ENCODE results near the gene TMEM200A. TPM values are rescaled to one million over a fixed set of nuclear protein-coding genes. Genes with fewer than 3 reads are reported as not detected.

Gene TMEM200A
- polyA plus RNA-seq, 4 donors: 0.45 to 49.0 (median 5.0) TPM

DNA sequence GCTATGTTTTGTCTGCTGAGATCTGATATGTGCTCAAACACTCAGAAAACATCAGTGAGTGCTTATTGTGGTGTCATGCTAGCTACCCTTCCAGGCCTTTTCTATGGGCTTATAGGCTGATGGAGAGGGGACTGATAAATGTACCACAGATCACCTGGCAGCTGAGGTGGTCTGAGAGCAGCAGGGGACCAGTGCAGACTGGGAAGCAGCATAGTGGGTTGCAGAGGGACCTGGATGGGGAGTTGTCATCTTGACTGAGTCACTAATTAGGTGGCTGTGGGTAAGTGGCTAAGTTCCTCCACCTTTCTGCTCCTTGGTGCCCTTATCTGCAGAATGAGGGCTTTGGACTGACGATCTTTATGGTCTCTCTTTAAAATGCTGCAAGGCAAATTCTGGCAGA is 2.8 kb downstream of the TMEM200A start:
- Histone ChIP-seq H3K4me1 (ENCODE audit: control insufficient read depth in 3 of 3, insufficient read depth in 2 of 3, low read depth in 1 of 3, low read length in 2 of 3) (peaks cover 4 to 27% (median 7%) of the 10 kb centered on the region in 3 donors), H3K4me3 (ENCODE audit: low read depth in 1 of 3, low read length in 3 of 3) (no peak overlapping the region), H3K9me3 (ENCODE audit: control insufficient read depth in 2 of 2, insufficient read depth in 1 of 2, low read depth in 1 of 2, low read length in 1 of 2) (no peaks in the 10 kb centered on the region), H3K36me3 (ENCODE audit: control insufficient read depth in 3 of 3, insufficient read depth in 2 of 3, low read depth in 1 of 3, low read length in 3 of 3) (peaks cover 0 to 2% (median 0%) of the 10 kb centered on the region in 3 donors), H3K27ac (ENCODE audit: low read depth in 1 of 3, low read length in 2 of 3) (peak overlapping the region in 1 of 3 donors; percentile 89), H3K27me3 (ENCODE audit: control insufficient read depth in 3 of 3, insufficient read depth in 3 of 3, low read length in 3 of 3) (no peaks in the 10 kb centered on the region)
- FAIRE-seq (no peak), DNase-seq (peak in 1 of 2 donors; percentile 59)
- WGBS, 3 donors: 17 to 54% (median 18%) methylated on average over 1 of the region's 1 CpG

DNA sequence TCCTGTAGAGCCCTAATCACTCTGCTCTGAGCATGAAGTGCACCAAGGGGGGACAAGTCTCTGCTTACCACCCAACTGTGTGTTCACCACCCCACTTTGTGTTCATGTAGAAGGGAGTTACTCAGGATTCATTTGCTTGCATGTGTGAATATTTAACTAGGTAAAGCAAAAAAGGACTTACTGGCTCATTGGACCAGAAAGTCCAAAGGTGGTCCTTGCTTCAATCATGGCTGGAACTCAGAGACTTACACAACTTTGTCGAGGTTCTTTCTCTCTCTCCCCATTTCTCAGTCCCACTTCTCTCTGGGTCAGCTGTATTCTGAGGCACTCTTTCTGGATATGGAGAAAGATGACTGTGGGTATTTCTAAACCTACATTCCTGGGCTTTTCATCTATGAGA is 4.0 kb downstream of the TMEM200A start:
- FAIRE-seq: no peak
- H3K27ac ChIP-seq (ENCODE audit: low read depth in 1 of 3, low read length in 2 of 3): peak overlapping the region in 1 of 3 donors; percentile 89

DNA sequence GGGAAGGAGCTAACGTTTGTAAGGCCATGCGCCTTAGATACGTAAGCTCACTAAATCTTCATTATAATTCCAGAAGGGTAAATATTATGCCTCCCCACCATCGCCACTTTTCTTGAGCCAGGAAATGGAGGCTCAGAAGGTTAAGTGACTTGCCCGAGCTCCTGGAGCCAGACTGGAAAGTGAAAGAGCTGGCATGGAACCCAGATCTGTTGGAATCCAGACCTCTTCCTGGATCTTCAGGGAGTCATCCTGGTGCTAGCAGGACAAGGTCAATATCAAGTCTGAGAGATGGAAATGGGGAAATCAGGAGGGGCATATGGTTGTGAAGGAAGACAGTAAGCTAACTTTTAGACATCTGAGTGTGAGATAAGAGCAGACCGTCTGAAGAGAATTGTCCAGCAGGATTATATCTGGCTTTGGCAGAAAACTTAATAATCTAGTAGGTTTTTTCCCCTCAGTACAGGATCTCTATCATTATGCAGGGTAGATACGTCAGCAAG is 6.2 kb downstream of the TMEM200A start:
- Histone ChIP-seq H3K4me3 (ENCODE audit: low read depth in 1 of 3, low read length in 3 of 3) (no peak overlapping the region), H3K27ac (ENCODE audit: low read depth in 1 of 3, low read length in 2 of 3) (peak overlapping the region in 2 of 3 donors; percentile 1 to 30), H3K9me3 (ENCODE audit: control insufficient read depth in 2 of 2, insufficient read depth in 1 of 2, low read depth in 1 of 2, low read length in 1 of 2) (no peaks in the 10 kb centered on the region), H3K4me1 (ENCODE audit: control insufficient read depth in 3 of 3, insufficient read depth in 2 of 3, low read depth in 1 of 3, low read length in 2 of 3) (peaks cover 3 to 47% (median 4%) of the 10 kb centered on the region in 3 donors), H3K36me3 (ENCODE audit: control insufficient read depth in 3 of 3, insufficient read depth in 2 of 3, low read depth in 1 of 3, low read length in 3 of 3) (peaks cover 0 to 5% (median 0%) of the 10 kb centered on the region in 3 donors), H3K27me3 (ENCODE audit: control insufficient read depth in 3 of 3, insufficient read depth in 3 of 3, low read length in 3 of 3) (no peaks in the 10 kb centered on the region)
- FAIRE-seq (no peak), DNase-seq (no peak)
- whole genome bisulfite sequencing, 3 donors: 63 to 76% (median 65%) methylated on average over 7 of the region's 7 CpGs

More for the DNA sequence above, 4.0 kb downstream of the TMEM200A start:
- Histone ChIP-seq H3K27me3 (ENCODE audit: control insufficient read depth in 3 of 3, insufficient read depth in 3 of 3, low read length in 3 of 3) (no peaks in the 10 kb centered on the region), H3K36me3 (ENCODE audit: control insufficient read depth in 3 of 3, insufficient read depth in 2 of 3, low read depth in 1 of 3, low read length in 3 of 3) (peaks cover 0 to 5% (median 0%) of the 10 kb centered on the region in 3 donors), H3K9me3 (ENCODE audit: control insufficient read depth in 2 of 2, insufficient read depth in 1 of 2, low read depth in 1 of 2, low read length in 1 of 2) (no peaks in the 10 kb centered on the region), H3K4me1 (ENCODE audit: control insufficient read depth in 3 of 3, insufficient read depth in 2 of 3, low read depth in 1 of 3, low read length in 2 of 3) (peaks cover 4 to 34% (median 4%) of the 10 kb centered on the region in 3 donors), H3K4me3 (ENCODE audit: low read depth in 1 of 3, low read length in 3 of 3) (no peak overlapping the region)
- WGBS, 3 donors: 28 to 72% (median 41%) methylated on average over 1 of the region's 1 CpG
- DNase-seq: peak in 1 of 2 donors; percentile 78

- DNase-seq: no peak
- H3K4me1 ChIP-seq (ENCODE audit: control insufficient read depth in 3 of 3, insufficient read depth in 2 of 3, low read depth in 1 of 3, low read length in 2 of 3): peaks cover 4 to 54% (median 6%) of the 10 kb centered on the region in 3 donors
- H3K9me3 ChIP-seq (ENCODE audit: control insufficient read depth in 2 of 2, insufficient read depth in 1 of 2, low read depth in 1 of 2, low read length in 1 of 2): no peaks in the 10 kb centered on the region
- no peaks in the 10 kb centered on the region for H3K27me3 ChIP-seq (ENCODE audit: control insufficient read depth in 3 of 3, insufficient read depth in 3 of 3, low read length in 3 of 3)
- H3K36me3 ChIP-seq (ENCODE audit: control insufficient read depth in 3 of 3, insufficient read depth in 2 of 3, low read depth in 1 of 3, low read length in 3 of 3): peaks cover 0 to 5% (median 0%) of the 10 kb centered on the region in 3 donors
- no peak overlapping the region for H3K27ac ChIP-seq (ENCODE audit: low read depth in 1 of 3, low read length in 2 of 3)
- 87 to 97% (median 94%) methylated on average over 1 of the region's 1 CpG for WGBS, 3 donors
- H3K4me3 ChIP-seq (ENCODE audit: low read depth in 1 of 3, low read length in 3 of 3): no peak overlapping the region
- no peak for FAIRE-seq
These were observed 7.0 kb downstream of the TMEM200A start for GRCh38 chr6:130372786-130373185.

DNA sequence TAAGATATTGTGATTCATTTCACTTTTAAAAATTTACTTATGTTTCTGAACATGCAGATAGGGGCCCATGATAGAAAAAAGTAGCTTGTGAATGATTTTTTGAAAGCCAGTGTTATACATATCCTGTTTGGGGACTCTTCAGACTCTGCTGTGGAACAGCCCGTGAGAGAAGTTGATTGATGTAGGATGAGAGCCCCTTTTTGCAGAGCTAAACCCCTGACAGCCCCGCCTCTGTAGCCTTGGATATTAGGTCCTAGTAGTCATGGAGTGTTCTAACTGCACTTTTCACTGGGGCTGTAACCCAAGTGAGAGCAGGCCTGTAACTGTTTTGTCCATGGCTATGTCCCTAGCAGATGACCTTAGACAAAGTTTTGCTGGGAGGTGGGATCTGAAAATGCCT is 8.2 kb downstream of the TMEM200A start:
- peaks cover 4 to 54% (median 6%) of the 10 kb centered on the region in 3 donors for H3K4me1 ChIP-seq (ENCODE audit: control insufficient read depth in 3 of 3, insufficient read depth in 2 of 3, low read depth in 1 of 3, low read length in 2 of 3)
- H3K27ac ChIP-seq (ENCODE audit: low read depth in 1 of 3, low read length in 2 of 3): peak overlapping the region in 1 of 3 donors; percentile 16
- 65 to 88% (median 86%) methylated on average over 2 of the region's 2 CpGs for WGBS, 3 donors
- no peaks in the 10 kb centered on the region for H3K27me3 ChIP-seq (ENCODE audit: control insufficient read depth in 3 of 3, insufficient read depth in 3 of 3, low read length in 3 of 3)
- H3K4me3 ChIP-seq (ENCODE audit: low read depth in 1 of 3, low read length in 3 of 3): no peak overlapping the region
- H3K9me3 ChIP-seq (ENCODE audit: control insufficient read depth in 2 of 2, insufficient read depth in 1 of 2, low read depth in 1 of 2, low read length in 1 of 2): no peaks in the 10 kb centered on the region
- DNase-seq (no peak), FAIRE-seq (no peak)
- peaks cover 0 to 5% (median 0%) of the 10 kb centered on the region in 3 donors for H3K36me3 ChIP-seq (ENCODE audit: control insufficient read depth in 3 of 3, insufficient read depth in 2 of 3, low read depth in 1 of 3, low read length in 3 of 3)

DNA sequence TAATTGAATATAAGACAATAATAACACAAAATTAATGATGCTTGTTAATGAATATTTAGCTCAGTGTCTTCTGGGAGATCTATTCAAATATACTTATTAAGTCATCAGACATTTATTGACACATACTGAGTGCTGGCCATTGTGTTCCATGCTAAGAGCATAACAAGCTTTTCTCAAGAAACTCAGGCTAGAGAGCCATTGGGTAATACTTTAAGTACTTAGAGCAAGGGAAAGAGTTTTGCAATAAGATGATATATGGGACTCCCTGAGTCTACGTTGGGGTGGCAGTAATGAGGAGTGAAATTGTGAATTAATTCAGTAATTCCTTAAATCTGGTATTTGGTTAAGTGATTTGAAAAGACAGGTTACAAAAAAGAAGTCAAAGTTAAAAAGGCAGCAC is 11.1 kb downstream of the TMEM200A start:
- H3K27ac ChIP-seq (ENCODE audit: low read depth in 1 of 3, low read length in 2 of 3): peak overlapping the region; percentile 63 to 82 (median 73)
- H3K4me1 ChIP-seq (ENCODE audit: control insufficient read depth in 3 of 3, insufficient read depth in 2 of 3, low read depth in 1 of 3, low read length in 2 of 3): peaks cover 2 to 43% (median 3%) of the 10 kb centered on the region in 3 donors
- H3K36me3 ChIP-seq (ENCODE audit: control insufficient read depth in 3 of 3, insufficient read depth in 2 of 3, low read depth in 1 of 3, low read length in 3 of 3): peaks cover 0 to 3% (median 0%) of the 10 kb centered on the region in 3 donors
- no peaks in the 10 kb centered on the region for H3K27me3 ChIP-seq (ENCODE audit: control insufficient read depth in 3 of 3, insufficient read depth in 3 of 3, low read length in 3 of 3)
- 52 to 75% (median 71%) methylated on average over 1 of the region's 1 CpG for WGBS, 3 donors
- no peaks in the 10 kb centered on the region for H3K9me3 ChIP-seq (ENCODE audit: control insufficient read depth in 2 of 2, insufficient read depth in 1 of 2, low read depth in 1 of 2, low read length in 1 of 2)
- no peak overlapping the region for H3K4me3 ChIP-seq (ENCODE audit: low read depth in 1 of 3, low read length in 3 of 3)
- FAIRE-seq: no peak
- DNase-seq: peak in 1 of 2 donors; percentile 59

GRCh38 chr6:130377371-130377770 is 11.6 kb downstream of the TMEM200A start:
- no peaks in the 10 kb centered on the region for H3K9me3 ChIP-seq (ENCODE audit: control insufficient read depth in 2 of 2, insufficient read depth in 1 of 2, low read depth in 1 of 2, low read length in 1 of 2)
- H3K4me1 ChIP-seq (ENCODE audit: control insufficient read depth in 3 of 3, insufficient read depth in 2 of 3, low read depth in 1 of 3, low read length in 2 of 3): peaks cover 2 to 45% (median 3%) of the 10 kb centered on the region in 3 donors
- FAIRE-seq (no peak), DNase-seq (peak; percentile 47 to 59)
- H3K4me3 ChIP-seq (ENCODE audit: low read depth in 1 of 3, low read length in 3 of 3): no peak overlapping the region
- H3K27ac ChIP-seq (ENCODE audit: low read depth in 1 of 3, low read length in 2 of 3): peak overlapping the region; percentile 65 to 82 (median 73)
- peaks cover 0 to 6% (median 0%) of the 10 kb centered on the region in 3 donors for H3K36me3 ChIP-seq (ENCODE audit: control insufficient read depth in 3 of 3, insufficient read depth in 2 of 3, low read depth in 1 of 3, low read length in 3 of 3)
- H3K27me3 ChIP-seq (ENCODE audit: control insufficient read depth in 3 of 3, insufficient read depth in 3 of 3, low read length in 3 of 3): no peaks in the 10 kb centered on the region

DNA sequence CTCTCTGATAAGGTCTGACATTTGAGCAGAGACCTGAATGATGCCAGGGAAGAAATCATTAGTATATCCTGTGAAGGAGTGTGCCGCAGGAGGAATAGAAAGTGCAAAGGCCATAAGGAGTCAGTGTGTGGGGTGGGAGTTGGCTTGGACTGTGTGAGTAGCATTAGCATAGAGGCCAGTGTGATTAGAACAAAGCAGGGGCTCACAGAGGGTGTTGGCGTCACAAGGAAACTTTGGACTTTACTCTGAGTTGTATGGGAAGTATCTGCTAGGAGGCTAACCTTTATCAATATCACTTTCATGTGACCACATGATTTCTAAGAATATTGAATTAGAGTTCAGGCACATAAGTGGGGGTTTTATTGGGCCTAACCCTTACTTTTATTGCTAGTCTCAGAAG is 12.1 kb downstream of the TMEM200A start:
- Histone ChIP-seq H3K36me3 (ENCODE audit: control insufficient read depth in 3 of 3, insufficient read depth in 2 of 3, low read depth in 1 of 3, low read length in 3 of 3) (peaks cover 0 to 6% (median 0%) of the 10 kb centered on the region in 3 donors), H3K9me3 (ENCODE audit: control insufficient read depth in 2 of 2, insufficient read depth in 1 of 2, low read depth in 1 of 2, low read length in 1 of 2) (no peaks in the 10 kb centered on the region), H3K27ac (ENCODE audit: low read depth in 1 of 3, low read length in 2 of 3) (peak overlapping the region; percentile 65 to 82 (median 73)), H3K4me3 (ENCODE audit: low read depth in 1 of 3, low read length in 3 of 3) (no peak overlapping the region), H3K27me3 (ENCODE audit: control insufficient read depth in 3 of 3, insufficient read depth in 3 of 3, low read length in 3 of 3) (no peaks in the 10 kb centered on the region), H3K4me1 (ENCODE audit: control insufficient read depth in 3 of 3, insufficient read depth in 2 of 3, low read depth in 1 of 3, low read length in 2 of 3) (peaks cover 2 to 43% (median 3%) of the 10 kb centered on the region in 3 donors)
- peak; percentile 93 for FAIRE-seq
- DNase-seq: peak; percentile 96 to 99
- 16 to 62% (median 35%) methylated on average over 2 of the region's 2 CpGs for WGBS, 3 donors
